Spleen (tissue), 3 donors: ENCODE data around the gene AHCY.

ENCODE experiments used
- POLR2A ChIP-seq, 3 donors: fragments of 450-650 bp; IDR thresholded peaks; one replicate each; pipeline ENCODE4 v1.5.1; 2017; ENCODE audit warnings: antibody characterized with exemption in 3 of 3, mild to moderate bottlenecking in 1 of 3
- POLR2AphosphoS5 ChIP-seq, 3 donors: sonication (generic); formaldehyde crosslinking; IDR thresholded peaks; one replicate each; pipeline ENCODE4 v1.5.1; 2017; ENCODE audit warnings: antibody characterized with exemption in 3 of 3

DNA sequence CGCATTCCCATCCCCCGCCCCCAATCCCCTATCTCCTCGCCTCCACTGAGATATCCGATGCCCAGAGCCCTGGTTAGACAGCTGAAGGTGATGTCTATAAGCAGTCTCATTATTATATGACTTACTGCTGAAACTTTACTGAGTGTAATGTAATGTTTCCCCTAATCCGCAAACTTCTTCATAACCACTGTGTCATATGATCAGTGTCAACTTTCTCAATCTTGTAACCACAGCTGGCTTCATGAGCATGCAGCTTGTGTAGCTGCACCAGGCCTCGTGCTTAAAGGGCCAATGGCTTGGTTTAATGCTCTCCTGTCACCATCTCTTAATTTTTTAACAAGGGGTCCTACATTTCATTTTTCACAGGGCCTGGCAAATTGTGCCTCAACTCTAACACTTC is 53.9 kb downstream of the AHCY start:
- TF ChIP-seq POLR2A (IDR thresholded peaks at IDR 0.05) (no peak), POLR2AphosphoS5 (IDR thresholded peaks at IDR 0.05) (no peak)
